Fibroblast of gingiva (primary cell): ENCODE results near the gene SDHB.
A peak's percentile ranks its signal among the peaks of the same experiment; 100 is the strongest.
"Not testable (repeated sequence)": the region's sequence is repeated elsewhere in the genome, so short reads cannot be mapped to it uniquely, and the experiment has no call there.

Experiments
- DNase-seq: peaks from one replicate; pipeline ENCODE4 v3.0.0-alpha.2; 2011; ENCODE audit warnings: low read depth

Gene SDHB

DNA sequence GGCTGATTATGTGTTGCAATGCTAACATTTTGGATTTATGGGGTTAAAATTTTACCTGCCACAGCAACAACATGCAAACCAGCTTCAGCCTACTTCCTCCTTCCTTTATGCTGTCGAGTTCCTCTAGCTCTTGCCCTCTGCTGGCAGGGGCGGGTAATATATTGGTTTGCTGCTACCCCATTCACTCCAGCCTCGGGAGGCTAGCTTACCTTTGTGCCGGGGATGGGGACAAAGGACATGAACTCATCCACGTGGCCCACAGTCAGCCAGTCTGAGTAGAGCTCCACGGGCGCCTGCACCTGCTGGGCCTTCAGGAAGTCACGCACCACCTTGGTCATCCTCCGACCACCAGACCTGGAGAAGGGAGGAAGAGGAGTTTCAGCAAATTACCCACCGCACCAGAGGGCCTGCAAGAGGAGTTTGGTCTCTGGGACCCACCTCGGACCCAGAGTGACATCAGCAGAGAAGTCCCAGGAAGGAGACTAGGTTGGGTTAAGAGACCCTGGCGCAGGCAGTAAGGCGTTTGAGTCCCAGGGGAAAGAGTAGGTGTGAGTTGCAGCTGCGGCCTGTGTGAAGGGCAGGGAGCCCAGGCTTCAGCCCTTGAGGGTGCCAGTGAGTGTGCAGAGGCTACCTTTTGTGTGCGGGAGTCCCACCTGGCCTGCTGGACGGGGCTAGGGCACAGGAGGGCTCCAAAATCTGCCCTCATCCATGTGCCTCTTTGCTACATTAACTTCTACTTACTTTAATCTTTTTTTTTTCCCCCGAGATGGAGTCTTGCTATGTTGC, 21.8 kb upstream of the SDHB start:
- no peak for DNase-seq

DNA sequence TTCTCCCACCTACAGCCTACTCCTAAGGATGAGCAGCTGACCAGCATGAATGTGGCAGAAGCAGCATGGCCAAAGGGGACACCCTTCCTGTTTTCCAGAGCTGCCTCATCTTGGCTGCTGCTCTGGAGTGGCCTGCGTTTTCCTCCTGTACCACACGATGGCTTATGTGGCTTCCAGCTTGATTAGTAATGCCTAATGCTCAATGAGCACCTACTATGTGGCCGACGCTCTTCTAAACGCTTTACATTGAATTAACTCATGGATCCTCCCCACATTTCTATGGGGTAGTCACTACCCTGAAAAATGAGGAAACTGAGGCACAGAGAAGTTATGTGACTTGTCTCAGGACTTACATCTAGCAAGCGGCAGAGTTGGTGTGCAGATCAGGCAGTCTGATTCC, 18.0 kb upstream of the SDHB start:
- DNase-seq = no peak

DNA sequence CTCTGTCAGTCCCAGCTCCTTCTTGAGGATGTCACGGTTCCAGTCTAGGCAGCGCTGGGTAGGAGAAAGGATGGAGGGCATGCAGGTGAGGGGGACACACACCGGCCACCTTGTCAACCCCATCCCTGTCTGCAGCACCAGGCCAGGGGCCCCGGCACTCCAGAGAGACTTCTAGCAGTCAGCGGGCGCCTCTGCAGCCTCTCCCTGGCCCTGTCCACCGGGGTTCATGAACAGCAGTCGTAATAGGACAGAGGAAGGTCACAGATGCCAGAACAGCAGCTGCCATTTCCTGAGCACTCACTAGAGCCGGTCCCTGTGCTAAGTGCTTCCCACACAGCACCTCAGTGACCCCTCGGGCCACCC, 16.3 kb upstream of the SDHB start:
- DNase-seq = no peak

DNA sequence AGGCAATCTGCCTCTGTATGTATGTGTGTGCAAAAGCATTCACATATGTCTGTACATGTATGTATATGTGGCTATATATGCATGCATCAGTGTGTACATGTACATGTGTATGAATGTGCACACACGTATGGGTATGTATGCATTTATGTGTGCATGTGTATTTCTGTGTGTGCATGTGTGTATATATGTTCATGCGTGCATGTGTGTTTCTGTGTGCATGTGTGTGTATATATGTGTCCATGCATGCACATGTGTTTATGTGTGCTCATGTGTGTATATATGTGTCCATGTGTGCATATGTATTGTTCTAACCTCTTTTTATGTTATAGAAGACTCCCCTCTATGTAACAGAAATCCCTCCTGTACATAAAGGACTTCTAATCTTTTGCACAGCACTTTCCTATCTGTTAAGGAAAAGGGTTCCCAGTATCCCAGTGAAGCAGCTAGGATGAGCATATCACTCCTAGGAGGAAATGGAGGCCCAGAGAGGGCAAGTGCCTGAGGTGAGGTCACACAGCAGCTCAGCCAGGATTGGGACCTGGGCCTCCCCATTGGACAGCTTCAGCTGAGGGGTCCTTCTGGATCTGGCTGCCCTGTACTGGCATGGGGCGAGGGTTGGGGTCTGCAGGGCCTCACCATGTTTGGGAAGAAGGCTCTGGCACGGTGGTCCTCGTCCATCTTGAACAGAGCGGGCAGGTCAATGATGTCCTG, 15.8 kb upstream of the SDHB start:
- no peak for DNase-seq

DNA sequence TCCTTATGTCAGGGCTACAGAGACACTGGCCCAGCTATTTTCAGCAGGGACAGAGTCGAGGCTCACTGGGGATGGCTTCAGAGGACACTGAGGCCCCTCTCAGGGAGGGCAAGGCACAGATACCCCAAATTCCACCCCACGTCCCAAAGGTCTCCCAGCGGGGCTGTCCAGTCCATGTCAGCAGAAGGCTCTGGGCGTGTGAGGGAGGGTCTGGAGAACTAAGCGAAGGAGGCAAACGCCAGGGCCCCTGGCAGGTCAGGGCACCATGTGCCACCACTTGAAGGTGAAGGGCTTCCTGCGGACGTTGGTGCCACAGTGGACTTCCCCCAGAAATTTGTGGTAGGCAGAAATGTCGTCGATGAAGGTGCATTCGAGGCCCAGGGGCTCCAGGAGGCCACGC, 15.0 kb upstream of the SDHB start:
- DNase-seq = no peak

DNA sequence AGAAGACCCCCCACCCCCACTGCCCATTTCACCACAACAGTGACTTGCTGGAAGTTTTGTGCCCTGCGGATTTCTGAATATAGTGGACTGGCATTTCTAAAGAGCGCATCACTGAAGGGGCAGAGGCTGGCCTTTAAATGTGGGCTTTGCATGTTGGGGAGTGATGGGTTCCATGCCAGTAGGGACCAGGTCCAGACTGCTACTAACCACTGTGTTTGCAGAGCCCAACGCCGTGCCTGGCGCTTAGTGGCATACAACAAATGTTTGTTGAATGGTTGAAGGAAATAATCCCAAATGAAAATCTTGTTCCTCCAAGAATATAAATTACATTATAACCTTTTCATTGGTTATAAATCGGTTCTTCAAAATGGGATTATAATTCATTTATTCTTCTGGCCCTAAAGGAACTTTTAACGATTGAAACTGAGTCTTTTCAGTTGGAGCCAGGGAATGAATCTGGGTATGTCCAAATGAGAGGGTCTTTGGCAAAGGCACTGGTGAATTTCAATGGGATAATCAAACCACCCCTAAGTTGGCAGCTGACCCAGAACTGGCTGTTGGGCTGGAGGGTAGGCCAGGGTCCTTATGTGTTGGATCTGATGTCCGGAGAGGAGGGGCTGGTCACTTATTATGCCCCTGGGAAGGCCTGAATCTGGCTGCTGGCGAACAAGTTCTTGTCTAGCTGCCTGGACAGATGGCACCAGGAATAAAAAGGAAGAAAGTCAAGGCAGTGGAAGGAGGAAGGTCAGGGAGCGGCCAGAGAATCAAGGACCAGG, 13.8 kb upstream of the SDHB start:
- no peak for DNase-seq

DNA sequence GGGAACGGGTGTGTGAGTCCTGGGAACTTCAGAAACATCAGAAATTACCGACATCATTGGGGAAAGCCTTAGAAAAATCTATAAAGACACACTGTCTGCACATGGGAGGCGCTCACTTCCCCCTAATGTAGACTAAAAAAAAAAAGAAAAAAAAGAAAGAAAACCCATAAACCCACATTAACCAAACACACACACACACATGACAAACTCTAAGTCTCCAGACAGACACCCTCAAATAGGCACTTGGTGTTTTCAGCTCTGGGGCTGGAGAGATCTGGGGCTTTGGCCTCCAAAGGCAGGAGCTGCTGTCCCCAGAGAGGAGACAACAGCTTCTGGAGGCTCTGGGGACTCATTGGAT, 13.2 kb upstream of the SDHB start:
- no peak for DNase-seq

DNA sequence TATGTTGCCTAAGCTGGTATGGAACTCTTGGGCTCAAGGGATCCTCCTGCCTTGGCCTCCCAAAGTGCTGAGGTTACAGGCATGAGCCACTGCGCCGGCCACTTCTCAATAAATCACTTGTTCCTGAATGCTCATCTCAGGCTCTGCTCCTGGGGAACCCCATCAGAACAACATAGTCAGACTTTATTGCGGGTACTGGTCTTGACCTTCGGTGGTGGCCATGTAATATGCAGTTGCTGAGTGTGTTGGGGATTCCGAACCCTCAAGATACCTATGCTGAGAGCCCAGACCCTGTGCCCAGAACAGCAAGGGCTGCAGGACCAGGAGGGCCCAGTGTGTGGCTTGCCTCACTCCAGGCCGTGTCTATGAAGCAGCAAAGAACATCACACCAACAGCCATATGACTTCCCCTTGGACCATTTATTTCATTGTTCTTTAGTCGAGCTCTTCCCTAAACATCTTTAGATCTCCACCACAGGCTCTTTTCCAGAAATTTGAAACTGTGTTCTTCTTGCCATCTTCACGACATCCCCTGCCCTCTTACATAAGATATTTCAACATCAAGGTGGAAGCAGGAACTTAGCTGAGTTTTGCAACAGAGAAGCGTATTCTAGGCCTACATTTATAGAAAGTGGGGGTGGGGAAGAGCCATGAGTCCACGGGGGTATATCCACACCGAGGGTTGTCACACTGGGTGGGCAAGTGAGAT, 12.7 kb upstream of the SDHB start:
- no peak for DNase-seq

DNA sequence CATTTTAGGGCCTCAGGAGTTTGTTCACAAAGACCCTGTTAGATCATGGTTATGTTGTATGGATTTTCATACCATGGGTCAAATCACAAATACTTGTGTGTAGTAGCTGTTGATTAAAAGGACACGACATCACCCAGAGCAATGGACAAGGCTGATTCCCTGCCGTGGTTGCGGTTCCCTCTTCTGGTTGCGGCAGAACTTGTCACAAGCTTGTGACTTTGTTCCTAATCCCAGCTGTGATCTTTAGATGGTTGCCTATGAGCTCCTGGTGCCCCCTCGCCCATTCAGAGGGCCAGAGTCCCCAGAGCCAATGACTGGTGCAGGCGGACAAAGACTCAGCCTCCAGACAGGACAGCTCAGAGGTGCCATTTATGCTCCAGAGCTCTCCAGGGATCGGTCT, 11.8 kb upstream of the SDHB start:
- no peak for DNase-seq

DNA sequence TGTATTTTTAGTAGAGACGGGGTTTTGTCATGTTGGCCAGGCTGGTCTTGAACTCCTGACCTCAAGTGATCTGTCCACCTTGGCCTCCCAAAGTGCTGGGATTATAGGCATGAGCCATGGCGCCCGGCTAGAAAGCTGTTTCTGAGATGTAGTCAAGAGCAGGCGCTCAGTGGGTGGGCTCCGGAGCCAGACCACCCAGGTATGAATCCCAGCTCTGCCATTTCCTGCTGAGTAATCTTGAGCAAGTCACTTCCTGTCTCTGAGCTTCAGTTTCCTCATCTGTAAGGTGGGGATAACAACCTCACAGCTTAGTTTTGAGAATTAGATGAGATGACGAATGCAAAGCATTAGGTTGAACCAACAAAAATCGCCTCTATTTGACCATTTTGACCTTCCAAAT, 8.9 kb upstream of the SDHB start:
- DNase-seq = not testable (repeated sequence)

DNA sequence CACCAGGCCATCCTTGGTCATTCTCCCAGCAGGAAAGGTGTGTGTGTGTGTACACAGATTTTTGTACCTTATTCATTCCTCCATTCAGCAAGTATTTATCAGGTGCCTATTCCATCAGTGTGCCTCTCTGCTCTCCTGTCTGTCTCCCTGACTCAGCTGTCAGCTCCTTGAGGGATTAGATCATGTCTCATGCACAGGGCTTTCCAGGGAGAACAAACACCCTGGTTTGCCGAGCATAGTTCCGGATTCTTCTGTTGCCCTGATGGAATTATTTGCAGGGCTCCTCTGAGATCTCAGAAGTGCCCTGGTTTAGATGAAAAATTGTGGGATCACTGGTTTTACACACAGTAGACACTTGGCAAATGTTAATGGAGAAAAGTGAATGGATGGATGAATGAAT, 8.1 kb upstream of the SDHB start:
- DNase-seq = no peak

DNA sequence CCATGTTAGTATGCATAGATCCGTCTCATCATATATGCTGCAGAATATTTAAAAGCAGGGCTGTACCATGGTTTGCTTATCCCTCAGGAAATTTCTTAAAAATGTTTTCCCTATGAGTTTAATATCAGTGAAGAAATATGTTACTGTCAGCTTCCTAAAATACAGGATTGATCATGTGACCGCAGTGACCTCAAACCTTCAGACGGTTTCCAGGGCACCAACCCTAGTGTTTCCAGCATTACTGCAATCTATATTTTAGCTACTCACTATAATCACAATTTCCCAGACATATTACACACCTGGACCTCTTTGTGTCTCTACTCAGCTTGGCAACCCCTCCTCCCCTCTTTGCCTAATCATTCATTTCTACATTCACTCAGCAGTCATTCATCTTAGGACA, 7.7 kb upstream of the SDHB start:
- DNase-seq = no peak

DNA sequence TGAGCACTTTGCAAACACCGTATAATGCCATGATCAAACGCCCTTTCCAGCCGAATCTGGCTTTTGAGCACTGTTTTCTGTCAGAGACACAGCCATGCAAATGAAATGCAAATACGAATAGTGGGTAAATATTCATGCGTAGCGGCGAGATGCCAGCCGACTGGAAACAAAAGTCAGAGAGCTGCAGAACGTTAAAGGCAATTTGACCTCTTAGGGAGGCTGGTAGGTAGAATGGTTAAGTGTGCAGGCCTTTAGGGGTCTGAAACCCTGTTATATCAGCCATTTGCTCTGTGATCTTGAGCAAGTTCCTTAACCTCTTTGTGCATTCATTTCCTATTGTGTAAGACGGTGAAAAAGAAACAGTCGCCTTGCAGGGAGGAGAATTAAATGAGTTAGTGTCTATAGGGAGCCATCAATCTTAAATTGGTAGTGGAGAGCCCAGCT, 6.5 kb upstream of the SDHB start:
- no peak for DNase-seq

DNA sequence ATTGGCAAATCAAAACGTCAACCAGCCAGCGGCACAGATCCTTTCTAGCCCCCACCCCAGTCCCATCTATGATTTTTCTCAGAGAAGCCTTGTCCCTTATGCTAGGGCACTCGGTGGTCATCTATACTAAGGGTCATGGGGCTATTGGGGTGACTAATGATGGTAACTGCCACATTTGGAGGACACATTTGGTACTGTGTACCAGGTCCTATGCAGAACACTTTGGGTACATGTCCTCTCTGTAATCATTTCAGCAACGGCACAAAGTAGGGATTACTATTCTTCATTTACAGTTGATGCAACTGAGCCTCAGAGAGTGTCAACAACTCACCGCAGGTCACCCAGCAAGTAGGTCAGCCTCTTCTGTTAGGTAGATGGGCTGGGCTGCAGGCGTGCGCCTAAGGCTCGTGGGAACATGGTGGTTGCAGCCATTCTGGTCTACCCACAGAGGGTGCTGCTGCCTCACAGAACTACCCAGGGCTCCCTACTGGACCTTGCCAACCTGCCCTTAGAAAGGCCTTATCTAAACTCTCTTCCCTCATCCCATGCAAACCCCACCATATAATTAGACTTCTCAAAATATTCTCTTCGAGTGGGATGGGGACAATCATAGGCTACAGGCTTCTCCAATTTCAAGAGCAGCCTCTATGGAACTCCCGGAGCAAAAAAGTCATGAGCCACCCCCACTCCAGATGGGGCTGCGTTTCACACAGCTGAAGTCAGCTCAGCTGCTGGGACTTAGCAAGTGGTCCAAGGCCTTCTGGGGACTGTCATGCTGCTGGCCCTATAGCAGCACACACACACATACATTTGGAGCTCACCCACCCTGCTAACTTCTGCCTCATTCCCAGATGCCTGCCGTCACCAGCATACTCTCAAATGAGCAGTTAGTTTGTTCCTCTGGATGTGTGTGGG, 5.8 kb upstream of the SDHB start:
- peak; percentile 55 for DNase-seq

DNA sequence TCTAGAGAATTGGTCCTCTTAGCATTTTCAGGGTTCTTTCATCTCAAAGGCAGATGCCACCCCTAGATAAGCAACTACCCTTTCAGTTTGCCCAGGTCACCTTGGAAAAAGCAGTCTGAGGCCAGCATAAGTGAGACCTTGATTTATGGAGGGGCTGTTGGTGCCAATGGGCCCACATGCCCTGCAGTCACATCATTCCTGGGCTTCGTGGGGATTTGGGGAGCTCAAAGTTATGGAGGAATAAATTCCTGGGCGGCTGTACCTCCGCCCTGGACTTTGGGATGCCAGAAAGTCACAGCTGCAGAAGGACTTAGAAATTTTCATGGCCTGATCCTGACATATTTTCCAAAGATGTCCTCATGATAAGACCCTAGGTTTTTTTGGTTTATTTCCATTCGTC, 2.7 kb upstream of the SDHB start:
- no peak for DNase-seq

DNA sequence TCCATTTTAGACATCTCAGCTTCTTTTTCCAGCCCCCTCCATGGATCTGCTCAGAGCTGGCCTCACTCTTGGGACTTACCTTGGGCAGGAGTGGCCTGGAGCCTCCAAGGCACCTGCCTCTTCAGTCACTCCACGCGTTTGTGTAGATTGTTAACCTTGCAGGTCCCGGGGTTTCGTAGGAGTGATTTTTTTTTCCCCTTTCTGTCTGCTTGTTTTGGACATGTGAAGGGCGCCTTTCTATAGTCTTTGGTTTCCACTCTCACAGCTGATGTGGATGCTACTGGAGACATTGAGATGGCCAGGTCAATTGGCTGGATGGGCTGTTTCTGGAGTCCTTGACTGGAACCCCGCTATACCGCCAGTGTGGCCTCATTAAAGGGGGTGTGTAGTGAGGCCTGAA, 2.0 kb upstream of the SDHB start:
- no peak for DNase-seq

DNA sequence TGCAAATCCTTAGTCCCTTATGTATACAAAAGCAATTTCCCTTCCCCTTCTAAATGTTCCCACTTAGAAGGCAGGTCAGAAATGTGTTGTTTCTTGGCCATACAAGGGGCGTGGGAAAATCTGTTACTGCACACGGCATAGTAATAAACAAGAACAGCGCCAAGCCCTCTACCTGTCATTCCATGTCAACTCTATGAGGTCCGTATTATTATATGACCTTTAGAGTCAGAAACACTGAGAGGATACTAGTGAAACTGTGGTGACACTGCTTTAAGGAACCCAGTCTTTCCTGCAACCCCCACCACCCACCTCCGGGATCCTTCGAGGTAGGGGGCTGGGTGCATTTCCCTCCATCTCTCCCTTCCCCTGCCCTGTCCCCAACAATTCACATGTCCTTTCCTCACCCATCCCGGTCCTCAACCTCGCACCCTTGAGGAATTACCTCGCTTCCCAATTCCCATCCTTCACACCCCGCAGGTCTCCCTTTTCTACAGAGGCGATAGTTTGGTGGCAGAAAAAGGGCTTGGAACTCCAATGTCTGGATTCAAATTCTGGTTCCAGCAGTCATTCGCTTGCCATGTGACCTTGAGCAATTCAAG, 647 bp downstream of the SDHB start:
- DNase-seq = no peak

DNA sequence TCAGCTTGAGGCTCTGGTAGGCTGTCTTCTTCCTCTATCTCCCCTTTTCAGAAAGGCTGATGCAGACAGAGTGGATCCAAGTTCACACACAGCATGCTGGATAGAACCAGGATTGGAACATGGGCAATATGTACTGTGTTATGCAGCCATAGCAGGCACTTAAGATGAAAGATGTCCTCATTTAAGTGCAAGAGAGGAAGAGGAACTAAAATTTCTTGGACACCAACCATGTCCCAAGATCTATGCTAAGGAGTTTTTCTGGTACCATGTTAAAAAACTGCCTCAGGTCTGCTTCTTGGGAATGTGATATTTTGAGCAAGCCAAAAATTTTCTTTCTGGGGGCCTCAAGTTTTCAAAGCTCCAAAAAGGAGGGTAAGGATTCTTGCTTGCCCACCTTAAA, 1.2 kb downstream of the SDHB start:
- no peak for DNase-seq

DNA sequence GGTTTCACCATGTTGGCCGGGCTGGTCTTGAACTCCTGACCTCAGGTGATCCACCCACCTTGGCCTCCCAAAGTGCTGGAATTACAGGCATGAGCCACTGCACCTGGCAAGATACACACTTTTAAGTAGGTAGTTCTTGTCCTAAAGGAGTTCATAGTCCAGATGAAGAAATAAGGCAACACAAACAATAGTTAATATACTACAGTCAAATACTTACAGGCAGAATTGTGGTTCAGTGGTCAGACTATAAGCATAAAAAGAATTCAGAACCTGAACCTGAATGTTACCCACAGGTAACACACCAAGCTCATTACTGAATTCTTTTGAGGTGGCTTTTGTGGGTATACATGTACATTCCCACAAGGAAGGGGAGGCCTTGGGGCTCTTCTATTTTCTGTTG, 1.8 kb downstream of the SDHB start:
- DNase-seq = no peak

DNA sequence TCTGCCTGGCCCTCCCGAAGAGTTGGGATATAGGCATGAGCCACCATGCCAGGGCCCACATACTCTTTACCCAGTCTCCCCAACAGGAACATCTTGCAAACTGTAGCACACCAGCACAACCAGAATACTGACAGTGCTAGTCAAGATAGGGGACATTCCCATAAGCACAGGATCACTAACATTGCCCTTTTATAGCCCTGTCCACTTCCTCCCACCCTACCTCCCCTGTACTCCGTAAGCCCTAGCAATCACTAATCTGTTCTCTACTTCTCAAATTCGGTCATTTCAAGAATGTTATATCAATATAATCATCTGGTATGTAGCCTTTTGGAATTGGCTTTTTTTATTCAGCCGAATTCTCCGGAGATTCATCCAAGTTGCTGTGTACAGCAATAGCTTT, 5.9 kb downstream of the SDHB start:
- no peak for DNase-seq

DNA sequence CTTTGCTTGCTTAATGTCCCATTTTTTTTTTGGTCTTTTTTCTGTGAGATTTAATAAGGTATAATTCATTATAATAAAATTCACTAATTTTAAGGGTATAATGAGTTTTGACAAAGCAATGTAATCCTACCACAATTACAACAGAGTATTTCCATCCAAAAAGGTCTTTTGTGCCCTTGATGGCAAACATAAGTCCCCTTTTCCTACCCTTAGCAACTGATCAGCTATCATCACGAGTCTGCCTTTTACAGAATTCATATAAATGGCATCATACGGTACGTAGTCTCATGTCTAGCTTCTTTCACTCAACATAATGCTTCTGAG, 7.5 kb downstream of the SDHB start:
- no peak for DNase-seq
